HUDEP-2 (cell line): ENCODE measurements around the gene EEF1AKMT2.
"Not testable (repeated sequence)": the region's sequence is repeated elsewhere in the genome, so short reads cannot be mapped to it uniquely, and the experiment has no call there.

Source experiments
- DNase-seq, 76 experiments: peaks; one replicate each; lab custom pipeline; 2025; ENCODE audit not compliant: unreplicated experiment in 76 of 76; lab: John Stamatoyannopoulos, UW

The EEF1AKMT2 gene

GRCh38 chr10:124791547-124792348 lies at the start of gene EEF1AKMT2:
TSS of gene EEF1AKMT2 (minus strand) at chr10:124791887. CDS start at chr10:124791833, 54 bp downstream.
- DNase-seq = peak in 74 of 76 experiments; percentile 6 to 82 (median 68)

DNA sequence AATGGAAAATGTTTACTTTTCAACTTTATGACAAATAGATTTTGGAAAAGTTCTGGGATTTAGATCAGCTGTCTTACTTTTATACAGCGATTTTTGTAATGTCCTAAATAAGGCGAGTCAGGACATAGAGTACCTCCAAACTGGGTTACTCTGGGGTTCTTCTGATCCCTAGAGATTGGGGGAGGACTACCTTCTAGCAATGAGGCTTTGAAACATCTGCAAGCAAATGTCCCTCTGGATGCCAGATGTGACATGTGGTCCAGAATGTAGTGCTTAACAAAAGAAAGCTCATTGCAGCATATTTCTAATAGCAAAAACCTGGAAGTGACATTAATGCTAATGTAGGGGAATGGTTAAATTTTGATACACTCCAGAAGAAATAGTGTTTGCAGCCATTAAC lies 46.0 kb upstream of the EEF1AKMT2 start:
- no peak for DNase-seq

- DNase-seq = no peak
Observed at GRCh38 chr10:124831116-124831515, 39.4 kb upstream of the EEF1AKMT2 start.

- no peak for DNase-seq
Observed at GRCh38 chr10:124830445-124830844, 38.8 kb upstream of the EEF1AKMT2 start.

- no peak for DNase-seq
Observed at GRCh38 chr10:124829447-124830115, 37.9 kb upstream of the EEF1AKMT2 start.

DNA sequence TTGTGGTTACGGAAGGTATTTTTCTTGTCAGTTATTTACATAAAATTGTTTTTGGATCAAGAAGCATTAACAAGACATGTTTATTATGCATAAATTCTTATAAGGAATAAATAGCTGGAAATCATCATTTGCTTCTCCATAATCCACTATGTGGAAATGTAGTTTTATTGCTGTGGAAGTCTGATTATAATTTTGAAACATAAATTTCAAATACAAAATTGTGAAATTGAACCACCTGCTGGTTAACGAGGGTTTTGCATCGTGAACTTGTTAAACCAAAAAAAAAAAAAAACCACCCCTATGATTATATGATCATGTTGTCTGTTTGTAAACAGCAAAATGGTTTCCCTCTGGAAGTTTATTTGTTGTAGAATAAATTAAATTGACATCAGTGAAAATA lies 35.8 kb upstream of the EEF1AKMT2 start:
- peak in 5 of 76 experiments; percentile 1 to 25 (median 5) for DNase-seq

DNA sequence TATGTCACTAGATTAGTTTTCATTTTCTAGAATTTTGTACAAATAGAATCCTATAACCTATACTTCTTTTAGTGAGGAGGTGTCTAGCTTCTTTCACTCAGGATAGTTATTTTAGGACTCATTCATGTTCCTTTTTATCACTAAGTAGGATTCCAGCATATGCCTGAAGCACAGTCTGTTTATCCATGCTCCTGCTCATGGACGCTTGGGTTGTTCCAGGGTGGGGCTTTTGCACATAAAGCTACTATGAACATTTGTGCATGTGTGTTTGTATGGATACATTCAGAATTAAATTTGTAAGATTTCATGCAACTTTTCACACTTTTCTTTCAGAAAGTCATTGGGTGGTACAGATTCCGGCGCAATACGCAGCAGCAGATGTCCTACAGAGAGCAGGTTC lies 34.6 kb upstream of the EEF1AKMT2 start:
- no peak for DNase-seq

- no peak for DNase-seq
Observed at GRCh38 chr10:124825702-124826101, 34.0 kb upstream of the EEF1AKMT2 start.

DNA sequence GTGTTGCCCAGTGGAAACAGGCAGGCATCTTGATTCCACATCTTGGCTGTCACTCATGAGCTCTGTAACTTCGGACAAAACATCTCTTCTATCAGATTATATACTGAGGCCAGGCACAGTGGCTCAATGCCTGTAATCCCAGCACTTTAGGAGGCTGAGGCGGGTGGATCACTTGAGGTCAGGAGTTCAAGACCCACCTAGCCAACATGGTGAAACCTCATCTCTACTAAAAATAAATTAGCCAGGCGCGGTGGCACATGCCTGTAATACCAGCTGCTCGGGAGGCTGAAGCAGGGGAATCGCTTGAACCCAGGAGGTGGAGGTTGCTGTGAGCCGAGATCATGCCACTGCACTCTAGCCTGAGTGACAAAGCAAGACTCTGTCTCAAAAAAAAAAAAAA lies 33.2 kb upstream of the EEF1AKMT2 start:
- DNase-seq = not testable (repeated sequence)

- no peak for DNase-seq
Observed at GRCh38 chr10:124824507-124824906, 32.8 kb upstream of the EEF1AKMT2 start.

DNA sequence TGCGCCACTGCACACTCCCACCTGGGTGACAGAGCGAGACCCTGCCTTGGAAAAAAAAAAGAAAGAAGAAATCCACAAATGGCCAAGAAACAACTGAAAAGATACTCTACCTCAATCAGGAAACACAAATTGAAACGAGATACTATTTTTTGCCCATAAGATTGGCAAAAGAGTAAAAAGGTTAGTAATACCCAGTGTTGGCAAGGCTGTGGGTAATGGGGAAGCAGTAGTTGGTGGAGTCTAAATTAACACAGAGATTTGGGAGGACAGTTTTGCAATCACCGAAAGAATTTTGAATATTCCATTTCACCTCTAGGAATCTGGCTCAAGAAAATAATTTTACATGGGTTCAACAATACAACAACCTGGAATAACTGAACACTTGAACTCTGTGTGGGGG lies 29.8 kb upstream of the EEF1AKMT2 start:
- no peak for DNase-seq

GRCh38 chr10:124820121-124820520 lies 28.4 kb upstream of the EEF1AKMT2 start:
- DNase-seq = no peak

DNA sequence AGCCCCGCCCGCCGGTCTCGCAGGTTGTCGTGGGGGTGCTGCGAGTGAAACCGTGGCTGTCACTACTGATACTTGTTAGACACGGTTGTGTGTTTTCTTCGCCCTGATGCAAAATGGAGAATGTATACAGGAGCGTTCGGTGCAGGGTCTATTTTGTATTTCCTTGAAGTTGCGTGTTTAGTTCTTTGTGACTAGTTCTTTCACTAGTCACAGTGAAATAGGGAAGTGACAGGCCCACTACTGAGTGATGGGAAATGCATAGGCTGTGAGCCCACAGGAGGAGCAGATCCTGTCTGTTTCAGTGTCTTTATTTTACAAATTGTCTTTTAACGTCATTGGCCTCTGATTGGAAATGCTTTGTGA lies 10.6 kb upstream of the EEF1AKMT2 start:
- DNase-seq = peak in 2 of 76 experiments; percentile 8 to 26

DNA sequence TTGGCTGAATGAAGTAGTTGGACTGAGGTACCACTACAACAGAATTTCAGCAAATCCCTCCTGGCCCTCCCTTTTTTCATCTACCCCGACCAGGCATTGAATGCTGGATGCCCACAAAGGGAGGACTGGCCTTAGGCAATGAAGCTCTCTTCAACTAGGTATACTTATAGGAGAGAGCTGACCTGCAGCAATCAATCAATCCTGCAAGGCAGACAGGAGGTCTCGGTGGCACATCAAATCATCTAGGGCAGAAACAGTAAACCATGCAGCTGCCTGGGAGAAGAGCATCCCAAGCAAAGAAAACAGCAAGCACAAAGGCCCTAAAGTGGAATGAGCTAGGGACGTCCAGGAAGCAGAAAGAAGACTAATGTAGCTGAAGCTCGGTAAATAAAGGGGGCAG lies 7.5 kb upstream of the EEF1AKMT2 start:
- no peak for DNase-seq

DNA sequence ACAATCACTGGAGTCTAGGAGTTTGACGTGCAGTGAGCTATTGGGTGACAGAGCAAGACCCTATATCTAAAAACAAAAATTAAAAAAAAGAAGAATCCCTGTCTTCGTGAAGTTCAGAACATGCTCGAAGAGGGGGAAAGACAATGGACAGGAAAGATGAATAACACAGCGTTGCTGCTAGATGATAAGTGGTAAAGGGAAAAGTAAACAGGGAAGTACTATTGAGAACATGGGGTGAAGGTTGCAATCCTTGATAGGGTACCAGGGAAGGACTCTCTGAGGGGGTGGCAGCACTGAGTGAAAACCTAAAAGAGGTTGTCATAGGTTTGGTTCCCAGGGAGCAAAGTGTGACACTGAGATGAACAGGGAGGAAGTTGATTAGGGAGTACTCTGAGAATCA lies 7.1 kb upstream of the EEF1AKMT2 start:
- DNase-seq = no peak

GRCh38 chr10:124798364-124798763 lies 6.7 kb upstream of the EEF1AKMT2 start:
- DNase-seq = peak in 1 of 76 experiments; percentile 1

DNA sequence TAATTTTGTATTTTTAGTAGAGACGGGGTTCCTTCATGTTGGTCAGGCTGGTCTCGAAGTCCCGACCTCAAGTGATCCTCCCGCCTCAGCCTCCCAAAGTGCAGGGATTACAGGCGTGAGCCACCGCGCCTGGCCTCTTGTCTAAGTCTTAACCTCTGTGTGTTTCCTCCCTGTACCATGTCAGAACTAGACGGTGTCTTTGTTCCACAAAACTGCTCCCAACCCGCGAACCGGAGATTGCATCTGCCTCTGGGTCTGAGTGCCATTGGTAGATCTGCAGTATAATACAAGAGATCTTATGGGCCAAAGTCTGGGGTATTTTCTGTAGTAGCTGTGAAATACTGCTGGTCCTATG lies 1.3 kb upstream of the EEF1AKMT2 start:
- no peak for DNase-seq

DNA sequence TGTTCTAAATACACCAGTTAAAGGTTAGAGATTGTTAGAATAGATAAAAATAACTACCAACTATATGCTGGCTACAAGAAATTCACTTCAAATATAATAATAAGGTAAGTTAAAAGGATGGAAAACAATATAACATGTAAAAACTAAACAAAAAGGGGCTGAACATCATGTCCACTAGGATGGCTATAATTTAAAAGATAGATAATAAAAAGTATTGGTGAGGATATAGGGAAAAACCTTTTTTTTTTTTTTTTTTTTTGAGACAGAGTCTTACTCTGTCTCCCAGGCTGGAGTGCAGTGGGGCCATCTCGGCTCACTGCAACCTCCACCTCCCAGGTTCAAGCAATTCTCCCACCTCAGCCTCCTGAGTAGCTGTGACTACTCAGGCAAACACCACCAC lies 8.8 kb downstream of the EEF1AKMT2 start:
- DNase-seq = not testable (repeated sequence)

GRCh38 chr10:124768791-124769190 lies 22.9 kb downstream of the EEF1AKMT2 start:
- DNase-seq = no peak

DNA sequence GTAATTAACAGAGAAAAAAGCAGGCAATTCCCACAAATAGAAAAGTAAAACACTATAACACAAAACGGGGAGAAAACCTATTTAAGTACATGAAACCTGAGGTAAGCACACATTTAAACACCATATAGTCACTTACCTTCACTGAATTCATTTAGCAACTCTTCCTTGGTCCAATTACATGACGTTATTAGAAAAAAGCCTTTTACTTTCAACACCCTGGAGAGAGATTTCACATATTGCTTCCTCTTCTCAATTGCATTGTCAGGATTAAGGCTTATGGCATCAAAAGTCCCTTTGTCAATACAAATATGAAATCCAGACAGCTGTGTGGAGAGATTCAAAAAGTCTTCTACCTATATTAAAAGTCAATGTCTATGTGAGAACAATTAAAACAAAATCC lies 26.4 kb downstream of the EEF1AKMT2 start:
- no peak for DNase-seq

- no peak for DNase-seq
Observed at GRCh38 chr10:124763267-124763666, 28.4 kb downstream of the EEF1AKMT2 start.

DNA sequence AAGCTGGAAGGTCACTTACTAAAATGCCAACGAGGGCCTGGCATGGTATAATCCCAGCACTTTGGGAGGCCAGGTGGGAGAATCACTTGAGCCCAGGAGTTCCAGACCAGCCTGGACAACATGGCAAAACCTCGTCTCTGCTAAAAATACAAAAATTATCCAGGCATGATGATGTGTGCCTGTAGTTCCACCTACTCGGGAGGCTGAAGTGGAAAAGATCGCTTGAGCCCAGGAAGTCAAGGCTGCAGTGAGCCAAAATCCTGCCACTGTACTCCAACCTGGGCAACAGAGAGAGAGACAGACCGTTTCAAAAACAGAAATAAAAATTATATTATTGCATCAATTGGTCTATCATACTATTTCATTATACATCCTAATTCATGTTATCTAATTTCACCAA lies 29.4 kb downstream of the EEF1AKMT2 start:
- no peak for DNase-seq
